IMR-90 (cell line): ENCODE results near the gene ALPI. TPM values are rescaled to one million over a fixed set of nuclear protein-coding genes. Genes with fewer than 3 reads are reported as not detected.
A peak's percentile ranks its signal among the peaks of the same experiment; 100 is the strongest.

ENCODE experiments used
- ATAC-seq: fragments of 200-7000 bp; cut with Tn5 transposase; 2 replicates; pipeline ENCODE4 v1.9.1; 2020; ENCODE audit warnings: low read depth, mild to moderate bottlenecking, moderate library complexity
- BruUV-seq: library from RNA; stranded (reverse); fragments of 400-500 nt; replicated peaks from 2 replicates; lab custom pipeline; 2021; lab: Mats Ljungman, UMichigan
- CTCF ChIA-PET: fragments of 300-600 bp; formaldehyde crosslinking; extraction: SDS; loops from one replicate; lab custom pipeline; 2021; ENCODE audit warnings: antibody characterized with exemption; lab: Yijun Ruan, JAX
- POLR2A ChIA-PET: fragments of 300-600 bp; sonication (Branson Sonifier 250); formaldehyde crosslinking; loops from one replicate; lab custom pipeline; 2022; ENCODE audit warnings: antibody characterized with exemption; ENCODE audit not compliant: unreplicated experiment; lab: Charles Lee
- DNase-seq: peaks from one replicate; pipeline ENCODE4 v3.0.0; 2013
- H2AFZ ChIP-seq: replicated peaks from 2 replicates; pipeline ENCODE3; 2013; ENCODE audit warnings: low read length, mild to moderate bottlenecking; ENCODE audit not compliant: poor library complexity
- H2AK5ac ChIP-seq: 2 replicates; pipeline ENCODE4 v1.6.1; 2013; ENCODE audit warnings: low read depth, low read length, inconsistent platforms
- H2AK9ac ChIP-seq: replicated peaks from 2 replicates; pipeline ENCODE3; 2013; ENCODE audit warnings: mild to moderate bottlenecking, low read depth, low read length, moderate library complexity; ENCODE audit not compliant: poor library complexity
- H2BK120ac ChIP-seq: 2 replicates; pipeline ENCODE4 v1.6.1; 2013; ENCODE audit warnings: low read depth, low read length, inconsistent platforms
- H2BK15ac ChIP-seq: 3 replicates; pipeline ENCODE4 v1.6.1; 2013; ENCODE audit warnings: low read depth, low read length, inconsistent platforms
- H2BK20ac ChIP-seq: 2 replicates; pipeline ENCODE4 v1.6.1; 2013; ENCODE audit warnings: low read depth, mild to moderate bottlenecking, inconsistent platforms, low read length, moderate library complexity
- H2BK5ac ChIP-seq: 2 replicates; pipeline ENCODE4 v1.6.1; 2013; ENCODE audit warnings: mild to moderate bottlenecking, low read depth, low read length, inconsistent platforms; ENCODE audit not compliant: poor library complexity, severe bottlenecking
- H3K14ac ChIP-seq: replicated peaks from 2 replicates; pipeline ENCODE4 v1.6.1; 2013; ENCODE audit warnings: low read depth, low read length, inconsistent platforms
- H3K18ac ChIP-seq: 2 replicates; pipeline ENCODE4 v1.6.1; 2013; ENCODE audit warnings: low read depth, low read length, control low read depth
- H3K23ac ChIP-seq: 2 replicates; pipeline ENCODE4 v1.6.1; 2013; ENCODE audit warnings: low read depth, low read length, inconsistent platforms
- H3K27ac ChIP-seq: 2 replicates; pipeline ENCODE4 v1.5.1; 2013; ENCODE audit warnings: mild to moderate bottlenecking, control low read depth, low read length; ENCODE audit not compliant: insufficient read depth
- H3K27me3 ChIP-seq: 2 replicates; pipeline ENCODE4 v1.6.1; 2013; ENCODE audit warnings: low read length; ENCODE audit not compliant: control insufficient read depth, insufficient read depth
- H3K36me3 ChIP-seq: 2 replicates; pipeline ENCODE4 v1.6.1; 2013; ENCODE audit warnings: low read length, mixed read lengths; ENCODE audit not compliant: control insufficient read depth, insufficient read depth
- H3K4ac ChIP-seq: 2 replicates; pipeline ENCODE4 v1.6.1; 2013; ENCODE audit warnings: low read depth, low read length, inconsistent platforms
- H3K4me1 ChIP-seq: 2 replicates; pipeline ENCODE4 v1.6.1; 2013; ENCODE audit warnings: low read length, mixed read lengths; ENCODE audit not compliant: control insufficient read depth, insufficient read depth
- H3K4me2 ChIP-seq: 2 replicates; pipeline ENCODE4 v1.6.1; 2013; ENCODE audit warnings: low read depth, mild to moderate bottlenecking, control low read depth, low read length, moderate library complexity
- H3K4me3 ChIP-seq: 2 replicates; pipeline ENCODE4 v1.5.1; 2013; ENCODE audit warnings: low read depth, mild to moderate bottlenecking, control low read depth, low read length, moderate library complexity; ENCODE audit not compliant: insufficient read depth
- H3K56ac ChIP-seq: 2 replicates; pipeline ENCODE4 v1.6.1; 2013; ENCODE audit warnings: low read length, inconsistent platforms; ENCODE audit not compliant: insufficient read depth; ENCODE audit errors: extremely low read depth
- H3K79me1 ChIP-seq, 2 experiments: 2 replicates each; pipeline ENCODE4 v1.6.1; 2013; ENCODE audit warnings: low read length in 2 of 2, inconsistent platforms in 1 of 2, low read depth in 1 of 2
- H3K9ac ChIP-seq: 2 replicates; pipeline ENCODE4 v1.6.1; 2013; ENCODE audit warnings: low read depth, low read length, control low read depth
- H3K9me1 ChIP-seq: 2 replicates; pipeline ENCODE4 v1.6.1; 2013; ENCODE audit warnings: low read length, inconsistent platforms; ENCODE audit not compliant: insufficient read depth
- H3K9me3 ChIP-seq: 2 replicates; pipeline ENCODE4 v1.6.1; 2013; ENCODE audit warnings: low read length; ENCODE audit not compliant: control insufficient read depth, insufficient read depth
- H4K20me1 ChIP-seq: 2 replicates; pipeline ENCODE4 v1.6.1; 2013; ENCODE audit warnings: low read length, inconsistent platforms; ENCODE audit not compliant: insufficient read depth
- H4K5ac ChIP-seq: 2 replicates; pipeline ENCODE4 v1.6.1; 2013; ENCODE audit warnings: mild to moderate bottlenecking, low read depth, low read length, control low read depth
- H4K8ac ChIP-seq, 2 experiments: 2 replicates each; pipeline ENCODE4 v1.6.1; 2013; ENCODE audit warnings: low read depth in 2 of 2, low read length in 2 of 2, control low read depth in 1 of 2, inconsistent platforms in 1 of 2
- H4K91ac ChIP-seq: 2 replicates; pipeline ENCODE4 v1.6.1; 2013; ENCODE audit warnings: low read depth, low read length, inconsistent platforms; ENCODE audit not compliant: insufficient read depth
- CEBPB ChIP-seq: IDR thresholded peaks from 2 replicates; pipeline ENCODE4 v1.6.1; 2012; ENCODE audit warnings: low read depth, low read length, improper control_type of control experiment
- CHD1 ChIP-seq: IDR thresholded peaks from 2 replicates; pipeline ENCODE4 v1.6.1; 2012; ENCODE audit warnings: low read depth, low read length, improper control_type of control experiment
- WGBS, 2 experiments: methylation state at CpG; one replicate each; pipeline versions ENCODE4 v1.1.5 to v1.1.7; 2013; ENCODE audit warnings: missing lambda C conversion rate in 2 of 2; ENCODE audit not compliant: insufficient read length in 1 of 2; ENCODE audit errors: extremely low coverage in 2 of 2; 5-methylcytosine and 5-hydroxymethylcytosine counted together
- dilution Hi-C: fragments of 300-500 bp; cut with HindIII; formaldehyde crosslinking; loops from one replicate; pipeline ENCODE4 v1.14.3; 2018; ENCODE audit warnings: low sequenced_read_pairs; ENCODE audit not compliant: unreplicated experiment
- in situ Hi-C: fragments of 300-500 bp; cut with MboI; formaldehyde crosslinking; loops from 3 replicates; pipeline ENCODE4 v1.14.3; 2019; ENCODE audit warnings: low sequenced_read_pairs, inconsistent platforms, mixed read lengths
- intact Hi-C: fragments of 100-400 bp; cut with micrococcal nuclease; formaldehyde crosslinking; loops from 2 replicates; pipeline ENCODE4 v1.10.0; 2022
- polyA plus RNA-seq, 3 experiments: library from polyadenylated mRNA; depleted of rRNA; stranded (reverse); fragments of >200 nt; gene quantifications; 2 replicates each; pipeline ENCODE4 v1.2.3, GENCODE V29; 2012; ENCODE audit warnings: low replicate concordance in 1 of 3
- total RNA-seq: library from RNA; depleted of rRNA; stranded (reverse); fragments of >200 nt; gene quantifications from 2 replicates; pipeline ENCODE4 v1.2.3, GENCODE V29; 2012

ALPI gene
- total and polyA plus RNA-seq, 2 of the 4 experiments (the other 2 are of a cell fraction): not detected

DNA sequence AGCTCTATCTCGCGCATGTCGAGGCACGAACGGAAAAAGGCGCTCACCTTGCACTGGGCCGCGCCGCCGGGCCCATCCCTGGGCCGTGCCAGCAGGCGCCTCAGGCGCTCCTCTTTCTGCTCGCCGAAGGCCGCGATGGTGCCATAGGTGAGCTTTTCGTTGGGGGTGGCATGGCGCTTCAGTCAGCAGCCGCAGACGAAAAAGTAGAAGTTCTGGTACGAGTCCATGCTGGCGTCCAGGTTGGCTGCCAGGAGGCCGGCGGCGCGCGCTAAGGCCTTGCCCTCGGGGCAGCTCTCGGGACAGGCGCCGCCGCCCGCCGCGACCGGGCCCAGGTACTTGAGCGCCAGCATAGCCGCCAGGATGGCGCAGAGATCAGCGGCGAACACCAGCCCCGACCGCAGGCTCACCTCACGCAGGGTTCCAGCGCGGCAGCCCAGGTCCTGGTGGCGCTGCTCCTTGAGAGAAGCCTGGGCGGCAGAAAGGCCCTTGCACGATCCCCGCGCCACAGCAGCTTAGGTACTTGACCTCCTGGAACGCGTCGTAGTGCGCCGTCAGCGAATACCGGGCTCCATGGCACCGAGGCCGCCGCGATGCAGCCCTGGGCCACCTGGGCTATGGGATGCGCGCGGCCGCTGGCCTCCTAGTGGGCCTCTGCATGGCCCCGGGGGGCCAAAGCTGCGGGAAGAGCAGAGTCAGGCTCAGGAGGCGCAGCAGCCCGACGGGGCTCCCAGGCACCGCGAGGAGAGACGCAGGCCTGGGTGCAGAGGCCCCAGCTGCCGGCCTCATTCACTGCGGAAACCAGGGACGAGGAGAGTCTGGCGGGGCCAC is 36.5 kb upstream of the ALPI start:
- Histone ChIP-seq H3K9ac (no peak overlapping the region), H3K56ac (no peak overlapping the region), H3K4me3 (no peak overlapping the region), H3K36me3 (no peaks in the 10 kb centered on the region), H3K4ac (no peak overlapping the region), H3K9me1 (no peaks in the 10 kb centered on the region), H3K4me1 (no peaks in the 10 kb centered on the region), H4K91ac (no peak overlapping the region), H2AK5ac (no peak overlapping the region), H4K20me1 (no peaks in the 10 kb centered on the region; the same call in 1 of the 2 replicates), H4K8ac (no peak overlapping the region), H3K14ac (no peak overlapping the region), H3K79me1 (no peaks in the 10 kb centered on the region), H3K4me2 (peak overlapping the region; percentile 15; the same call in 1 of the 2 replicates), H3K9me3 (peaks cover 5% of the 10 kb centered on the region; the same call in 1 of the 2 replicates), H2AFZ (peak overlapping the region; percentile 13), H3K27me3 (peaks cover 83% of the 10 kb centered on the region), H3K18ac (no peak overlapping the region), H3K27ac (no peak overlapping the region), H2BK15ac (no peak overlapping the region), H3K23ac (no peak overlapping the region), H4K5ac (no peak overlapping the region), H2BK20ac (no peak overlapping the region), H2AK9ac (no peak overlapping the region), H2BK5ac (no peak overlapping the region), H2BK120ac (no peak overlapping the region)
- TF ChIP-seq CEBPB: no peak
- no peak for TF ChIP-seq CHD1
- ATAC-seq (no peak; the same call in 1 of the 2 replicates), DNase-seq (no peak)
- intact Hi-C loops (no loop called here), dilution Hi-C loops (no loop called here), in situ Hi-C loops (no loop called here)
- CTCF ChIA-PET: no interaction called here
- 3% methylated on average over 40 of the region's 79 CpGs; no CpG with 5 or more reads in 1 of the 2 experiments for WGBS, 2 experiments
- POLR2A ChIA-PET: no interaction called here
- no TSS peak for BruUV-seq
